ENCODE measurements around the gene DUSP9.
"Not testable (repeated sequence)": the region's sequence is repeated elsewhere in the genome, so short reads cannot be mapped to it uniquely, and the experiment has no call there.

The DUSP9 gene, protein sequence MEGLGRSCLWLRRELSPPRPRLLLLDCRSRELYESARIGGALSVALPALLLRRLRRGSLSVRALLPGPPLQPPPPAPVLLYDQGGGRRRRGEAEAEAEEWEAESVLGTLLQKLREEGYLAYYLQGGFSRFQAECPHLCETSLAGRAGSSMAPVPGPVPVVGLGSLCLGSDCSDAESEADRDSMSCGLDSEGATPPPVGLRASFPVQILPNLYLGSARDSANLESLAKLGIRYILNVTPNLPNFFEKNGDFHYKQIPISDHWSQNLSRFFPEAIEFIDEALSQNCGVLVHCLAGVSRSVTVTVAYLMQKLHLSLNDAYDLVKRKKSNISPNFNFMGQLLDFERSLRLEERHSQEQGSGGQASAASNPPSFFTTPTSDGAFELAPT

DNA sequence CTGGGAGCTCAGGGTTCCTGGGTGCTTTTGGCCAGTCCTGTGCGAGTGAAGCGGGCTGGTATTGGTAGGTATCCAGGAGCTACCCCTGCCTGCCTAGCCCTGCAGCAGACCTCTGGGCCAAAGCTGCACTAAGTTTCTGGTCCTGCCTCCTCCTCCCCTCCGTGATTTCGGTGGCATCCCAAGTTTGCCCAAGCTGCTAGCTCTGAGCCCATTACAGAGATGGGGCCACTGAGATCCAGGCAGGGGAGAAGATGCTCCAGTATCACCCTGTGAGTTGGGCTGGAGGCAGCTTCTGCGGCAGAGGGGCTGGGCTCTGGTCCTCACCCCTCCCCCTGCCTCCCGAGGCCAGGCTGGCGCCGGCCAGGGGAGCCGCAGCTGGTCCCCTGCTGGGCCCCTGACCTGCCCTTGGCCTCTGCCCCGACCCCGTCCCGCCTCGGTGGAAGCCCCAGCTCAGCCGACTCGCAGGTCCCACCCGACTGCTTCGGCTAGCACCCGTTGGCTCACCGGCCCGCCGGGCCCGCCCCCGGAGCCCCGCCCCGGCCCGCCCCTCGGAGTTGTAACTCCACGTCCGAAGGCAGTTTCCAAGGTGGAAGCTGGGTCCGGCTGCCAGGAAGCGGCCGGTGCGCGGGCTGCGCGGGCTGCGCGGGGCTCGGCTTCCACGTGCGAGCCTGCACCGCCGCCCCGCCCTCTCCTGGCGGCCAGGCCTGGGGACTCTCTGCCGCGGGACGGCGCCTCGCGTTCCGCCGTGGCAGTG, at the start of gene DUSP9:
TSS of gene DUSP9 (plus strand) at position 584 of the 754 bp plus-strand sequence. CDS start 751 bp downstream, outside the sequence.
- no peak for DNase-seq

DNA sequence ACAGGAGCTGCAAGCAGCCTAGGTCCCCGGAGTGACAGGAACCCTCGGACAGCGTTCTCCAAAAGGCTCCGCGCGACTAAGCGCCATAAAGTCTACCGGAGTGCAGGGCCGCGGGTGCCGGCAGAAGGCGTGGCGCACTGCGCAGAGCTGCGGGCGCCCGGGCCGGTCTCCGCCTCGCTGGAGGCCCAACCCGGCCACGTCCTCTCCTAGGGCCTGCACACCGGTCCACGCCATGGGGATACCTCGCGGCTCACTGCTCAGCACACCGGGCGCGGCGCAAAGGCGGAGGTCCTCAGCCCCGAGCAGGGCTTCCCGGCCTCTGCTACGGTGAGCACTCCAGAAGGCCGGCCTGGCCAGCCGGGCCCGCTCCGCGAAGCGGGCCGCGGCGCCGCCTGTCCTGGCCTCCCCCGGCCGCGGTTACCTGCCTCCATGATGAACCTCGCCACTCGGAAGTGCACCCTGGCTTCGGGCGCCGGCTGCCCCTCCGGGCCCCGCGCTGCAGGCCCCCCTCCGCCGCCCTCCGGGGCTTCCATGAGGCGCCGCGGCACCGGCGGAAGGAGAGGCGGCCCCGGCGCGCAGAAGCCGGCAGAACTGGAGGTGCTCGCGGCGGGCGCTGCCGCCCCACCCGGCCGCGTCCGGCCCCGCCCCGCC, 48.3 kb upstream of the DUSP9 start, which contains the start of gene CCNQ:
TSS of gene CCNQ (minus strand) at position 599 of the 651 bp plus-strand sequence. CDS start at position 533, 66 bp downstream.
- DNase-seq: peak; percentile 22

DNA sequence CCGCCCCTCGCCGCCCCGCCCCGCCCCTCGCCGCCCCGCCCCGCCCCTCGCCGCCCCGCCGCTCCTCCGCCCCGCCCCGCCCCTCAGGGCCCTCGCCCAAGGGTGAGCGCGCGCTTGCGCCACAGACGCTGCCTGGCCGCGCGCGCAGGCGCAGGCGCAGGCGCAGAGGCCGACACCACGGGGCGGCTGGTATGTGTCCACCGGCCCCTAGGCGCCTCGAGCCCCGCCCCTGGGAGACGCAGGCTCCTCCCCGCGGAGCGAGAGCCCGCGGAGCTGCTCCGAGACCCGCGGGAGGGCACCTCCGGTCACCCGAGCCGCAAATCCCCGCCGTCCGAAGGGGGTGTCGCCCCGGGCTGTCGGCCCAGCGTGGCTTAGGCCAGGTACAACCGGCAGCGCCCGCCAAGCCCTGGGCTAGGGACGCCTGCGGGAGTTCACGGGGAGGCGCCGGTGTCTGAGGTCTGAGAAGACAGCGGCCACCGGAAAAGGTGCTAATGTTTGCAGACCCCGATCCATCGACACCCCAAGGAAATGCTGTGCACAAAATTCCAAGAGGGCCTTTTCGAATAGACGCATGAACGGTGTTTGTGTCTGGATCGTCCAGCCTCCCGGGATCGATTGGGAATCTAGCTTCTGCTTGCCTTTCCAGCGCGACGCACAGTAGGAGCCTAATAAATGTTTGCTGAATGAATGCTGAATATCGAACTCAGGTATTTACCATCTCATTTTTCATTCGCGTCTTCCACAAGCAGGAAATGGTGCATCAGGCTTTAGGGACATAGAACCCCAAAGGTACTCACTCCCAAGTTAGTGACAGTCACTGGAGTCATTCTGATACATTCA, 47.6 kb upstream of the DUSP9 start:
- DNase-seq: peak; percentile 83

DNA sequence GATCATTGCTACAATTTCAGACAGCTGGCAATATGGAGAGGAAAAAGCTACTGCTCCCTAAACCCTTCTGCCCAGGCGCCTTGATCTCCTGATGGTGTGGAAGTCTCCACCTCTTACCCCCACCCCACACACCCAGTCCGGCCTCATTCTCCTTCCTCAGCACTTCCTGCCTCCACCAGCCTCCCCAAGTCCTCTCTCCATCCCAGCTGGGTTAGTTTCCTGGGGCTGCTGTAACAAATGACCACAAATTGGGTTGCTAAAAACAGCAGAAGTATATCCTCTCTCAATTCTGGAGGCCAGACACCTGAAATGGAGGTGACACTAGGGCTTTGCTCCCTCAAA, 47.0 kb upstream of the DUSP9 start:
- DNase-seq: no peak

DNA sequence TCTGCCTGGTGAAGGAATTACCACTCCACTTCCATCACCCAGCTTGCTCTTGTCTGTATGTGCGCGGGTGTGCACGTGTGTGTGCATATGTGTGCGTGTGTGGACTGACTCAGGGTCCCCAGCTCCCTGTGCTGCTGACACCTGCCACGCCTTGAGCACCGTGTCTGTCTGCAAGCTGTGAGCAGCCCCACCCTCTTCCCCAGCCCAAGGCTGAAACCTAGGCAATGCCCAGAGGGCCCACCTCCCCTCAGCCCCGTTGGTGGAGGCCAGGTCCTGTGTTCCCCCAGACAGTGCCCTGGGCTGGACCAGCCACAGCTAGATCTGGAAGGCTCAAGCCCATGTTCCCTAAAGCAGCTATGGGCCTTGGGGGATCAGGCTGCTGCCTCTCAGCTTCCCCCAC, 46.1 kb upstream of the DUSP9 start:
- no peak for DNase-seq

DNA sequence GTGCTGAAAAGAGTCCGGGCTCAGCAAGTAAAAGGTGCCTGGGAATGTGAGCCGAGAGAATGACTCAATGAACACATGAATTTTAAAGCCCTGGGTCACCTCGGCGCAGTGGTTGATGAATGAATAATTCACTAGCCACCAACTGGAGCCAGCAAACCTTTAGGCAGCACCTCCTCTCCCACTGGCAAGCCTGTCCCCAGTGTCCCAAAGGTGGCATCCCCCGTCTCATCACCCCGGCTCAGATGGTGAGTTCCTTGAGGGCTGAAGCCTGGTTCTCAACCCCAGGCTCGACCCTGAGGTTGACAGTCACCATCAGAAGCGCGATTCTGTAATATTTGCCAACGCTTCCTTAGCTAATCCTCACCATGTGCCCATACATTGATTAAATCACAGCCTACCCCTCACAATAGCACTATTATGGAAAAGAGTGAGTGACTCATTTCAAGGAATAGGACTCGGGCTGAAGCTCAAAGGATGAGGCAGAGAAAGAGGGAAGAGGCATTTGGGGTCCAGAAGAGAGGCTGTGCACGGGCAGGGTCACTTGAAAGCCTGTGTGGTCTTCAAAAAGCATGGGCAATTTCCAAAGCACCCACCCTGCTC, 45.4 kb upstream of the DUSP9 start:
- DNase-seq: no peak

DNA sequence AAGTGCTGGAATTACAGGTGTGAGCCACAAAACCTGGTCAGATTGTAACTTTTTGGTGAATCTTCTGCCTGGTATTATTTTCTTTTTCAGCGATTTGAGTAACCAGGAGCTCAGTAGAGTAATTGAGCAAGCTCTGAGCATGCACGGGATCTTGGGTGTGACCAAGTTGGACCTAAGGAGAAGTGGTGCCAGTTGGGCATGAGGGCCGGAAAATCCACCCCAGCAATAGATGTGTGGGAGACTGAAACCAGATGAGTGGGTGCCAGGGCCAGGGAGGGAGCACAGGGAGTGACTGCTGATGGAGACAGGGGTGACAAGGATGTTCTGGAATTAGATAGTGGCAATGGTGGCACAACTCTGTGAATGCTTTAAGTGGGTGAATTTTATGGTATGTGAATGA, 44.4 kb upstream of the DUSP9 start:
- no peak for DNase-seq

DNA sequence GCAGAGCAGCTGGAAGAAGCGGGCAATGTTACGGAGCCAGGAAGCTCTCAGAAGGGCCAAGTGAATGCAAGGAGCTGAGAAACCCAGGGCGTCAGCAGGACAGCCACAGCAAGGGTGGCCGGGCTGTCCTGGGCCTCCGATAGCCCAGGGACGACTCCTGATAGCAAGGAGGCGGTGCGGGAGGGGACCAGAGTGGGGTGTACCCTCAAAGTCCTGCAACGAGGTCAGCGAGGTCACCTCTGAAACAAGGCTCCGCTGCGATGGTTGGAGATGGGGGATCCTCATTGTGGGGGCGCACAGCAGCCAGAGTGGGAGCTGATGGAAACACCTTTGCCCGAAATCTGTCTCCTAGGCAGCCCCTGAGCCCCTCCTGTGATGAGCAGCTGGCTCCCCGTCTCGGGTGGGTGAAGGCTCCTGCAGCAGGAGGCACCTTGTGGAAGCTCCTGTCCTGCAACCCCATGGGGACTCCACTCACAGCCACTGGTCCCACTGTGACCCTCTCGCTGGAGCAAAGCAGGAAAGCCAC, 43.8 kb upstream of the DUSP9 start:
- no peak for DNase-seq

DNA sequence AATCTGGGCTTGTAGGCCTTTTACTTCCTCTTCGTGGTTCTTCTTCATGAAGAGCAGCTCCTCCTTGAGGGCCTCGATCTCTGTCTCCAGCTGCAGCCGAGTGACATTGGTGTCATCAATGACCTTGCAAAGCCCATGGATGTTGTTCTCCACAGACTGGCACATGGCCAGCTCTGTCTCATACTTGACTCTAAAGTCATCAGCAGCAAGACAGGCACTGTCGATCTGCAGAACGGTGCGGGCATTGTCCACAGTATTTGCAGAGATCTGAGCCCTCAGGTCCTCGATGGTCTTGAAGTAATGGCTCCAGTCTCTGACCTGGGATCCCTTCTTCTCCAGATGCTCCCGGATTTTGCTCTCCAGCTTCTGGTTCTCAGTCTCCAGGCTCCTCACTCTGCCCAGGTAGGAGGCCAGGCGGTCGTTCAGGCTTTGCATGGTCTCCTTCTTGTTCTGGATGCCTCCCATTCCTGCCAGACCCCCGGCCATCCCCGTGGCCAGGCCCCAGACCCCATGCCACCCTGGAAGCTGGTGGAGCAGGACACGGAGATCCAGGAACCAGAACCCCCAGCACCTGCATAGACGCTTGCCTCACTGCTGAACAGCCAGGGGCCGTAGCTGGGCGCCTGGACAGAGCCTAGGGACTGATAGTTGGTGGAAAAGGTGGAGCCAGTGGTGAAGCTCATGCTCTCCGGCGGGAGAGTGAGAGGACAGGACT, 42.2 kb upstream of the DUSP9 start:
- not testable (repeated sequence) for DNase-seq

DNA sequence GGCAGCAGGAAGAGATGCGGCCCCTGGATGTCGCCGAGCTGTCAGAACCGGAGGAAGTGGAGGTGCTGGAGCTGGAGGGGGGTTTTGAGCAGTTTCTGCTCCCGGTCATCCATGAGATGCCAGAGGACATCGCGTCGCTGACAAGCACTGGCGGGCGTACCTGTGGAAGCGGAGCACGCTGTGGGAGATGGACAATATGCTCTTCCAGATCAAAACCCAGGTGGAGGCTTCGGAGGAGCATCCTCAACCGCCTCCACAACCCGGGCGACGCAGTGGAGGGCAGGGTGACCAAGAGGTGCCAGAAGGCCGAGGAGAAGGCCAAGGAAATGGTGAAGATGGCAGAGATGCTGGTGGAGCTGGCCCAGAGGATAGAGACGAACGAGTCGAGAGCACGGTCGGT, 40.5 kb upstream of the DUSP9 start:
- no peak for DNase-seq

DNA sequence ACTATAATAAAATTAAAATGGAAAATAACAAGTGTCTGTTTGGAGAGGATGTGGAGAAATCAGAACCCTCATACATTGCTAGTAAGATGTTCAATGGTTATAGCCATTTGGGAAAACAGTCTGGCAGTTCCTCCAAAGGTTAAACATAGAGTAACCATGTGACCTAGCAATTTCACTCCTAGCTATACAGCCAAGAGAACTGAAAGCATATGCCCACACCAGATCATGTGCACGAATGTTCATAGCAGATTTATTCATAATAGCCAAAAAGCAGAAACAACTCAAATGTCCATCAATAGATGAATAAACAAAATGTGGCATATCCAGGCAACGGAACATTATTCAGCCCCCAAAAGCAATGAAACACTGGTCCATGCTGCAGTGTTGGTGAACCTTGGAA, 38.6 kb upstream of the DUSP9 start:
- no peak for DNase-seq

DNA sequence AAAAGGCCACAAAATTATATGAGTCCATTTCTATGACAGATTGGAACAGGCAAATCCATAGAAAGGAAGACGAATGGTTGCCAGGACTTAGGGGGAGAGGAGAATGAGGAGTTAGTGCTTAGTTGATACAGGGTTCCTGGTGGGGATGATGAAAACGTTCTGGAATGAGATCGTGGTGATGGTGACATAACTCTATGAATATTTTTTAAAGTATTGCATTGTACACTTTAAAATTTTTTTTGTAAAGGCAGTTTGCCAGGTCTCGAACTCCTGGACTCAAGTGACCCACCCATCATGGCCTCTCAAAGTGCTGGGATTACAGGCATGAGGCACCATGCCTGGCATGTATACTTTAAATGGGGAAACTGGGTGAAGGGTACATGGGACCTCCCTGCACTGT, 38.2 kb upstream of the DUSP9 start:
- no peak for DNase-seq

DNA sequence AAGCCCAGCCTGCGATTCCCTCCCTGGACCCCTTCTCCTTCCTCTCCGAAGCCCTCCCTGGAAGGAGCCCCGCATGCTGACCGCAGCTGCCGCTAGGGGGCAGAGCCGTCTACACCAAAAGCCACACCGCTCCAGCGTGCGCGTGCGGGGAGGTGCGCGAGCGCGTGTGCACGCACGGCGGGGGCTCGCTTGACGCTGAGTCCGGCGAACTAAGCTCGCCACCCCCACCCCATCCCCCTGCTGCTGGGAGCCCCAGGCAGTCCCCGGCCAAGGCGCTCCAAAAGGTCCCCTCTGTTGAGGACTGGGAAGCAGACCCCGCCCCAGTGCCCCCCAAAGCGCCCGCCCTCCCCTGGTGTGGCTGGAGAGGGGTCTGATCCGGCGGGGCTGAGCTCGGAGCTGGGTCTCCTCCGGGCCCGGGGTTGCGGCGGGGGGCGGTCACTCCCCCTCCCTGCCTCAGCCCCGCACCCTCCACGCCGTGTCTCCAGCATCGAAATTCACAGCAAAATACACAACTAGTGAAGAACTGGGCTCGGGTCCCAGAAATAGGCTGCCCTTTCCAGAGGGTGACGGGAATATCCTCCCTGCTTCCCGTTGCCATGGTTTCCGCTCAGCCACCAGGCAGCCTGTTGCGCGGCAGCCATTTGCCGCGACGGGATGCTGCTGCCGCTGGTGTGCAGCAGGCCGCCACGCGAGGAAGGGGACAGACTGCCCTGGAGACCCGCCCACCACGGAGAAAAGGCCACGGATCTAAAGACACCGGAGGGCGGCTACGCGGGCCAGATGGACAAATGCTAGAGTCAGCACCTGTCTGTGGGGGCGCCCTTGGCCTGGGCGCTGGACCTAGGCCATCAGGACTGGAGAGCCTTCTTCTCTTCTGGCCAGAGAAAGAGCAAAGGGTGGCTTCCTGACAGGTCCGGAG, 36.8 kb upstream of the DUSP9 start:
- peak; percentile 69 for DNase-seq

DNA sequence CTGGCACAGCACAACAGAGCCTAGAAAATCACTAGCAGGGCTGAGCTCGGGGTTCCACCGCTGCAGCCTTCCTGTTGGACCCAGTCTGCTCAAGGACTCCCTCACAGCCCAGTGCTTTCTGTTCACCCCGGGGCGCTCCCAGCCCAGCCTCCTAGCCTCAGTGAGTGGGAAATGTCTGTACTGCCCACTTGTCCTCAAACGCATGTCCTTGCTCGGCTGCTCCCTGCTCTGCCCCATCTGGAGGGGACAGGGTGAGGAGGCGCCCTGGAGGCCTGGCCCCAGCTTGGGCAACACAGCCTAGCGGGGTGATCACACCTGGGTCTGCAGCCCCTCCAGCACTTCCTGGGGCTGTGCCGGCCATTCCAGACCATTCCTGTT, 36.2 kb upstream of the DUSP9 start:
- DNase-seq: no peak

DNA sequence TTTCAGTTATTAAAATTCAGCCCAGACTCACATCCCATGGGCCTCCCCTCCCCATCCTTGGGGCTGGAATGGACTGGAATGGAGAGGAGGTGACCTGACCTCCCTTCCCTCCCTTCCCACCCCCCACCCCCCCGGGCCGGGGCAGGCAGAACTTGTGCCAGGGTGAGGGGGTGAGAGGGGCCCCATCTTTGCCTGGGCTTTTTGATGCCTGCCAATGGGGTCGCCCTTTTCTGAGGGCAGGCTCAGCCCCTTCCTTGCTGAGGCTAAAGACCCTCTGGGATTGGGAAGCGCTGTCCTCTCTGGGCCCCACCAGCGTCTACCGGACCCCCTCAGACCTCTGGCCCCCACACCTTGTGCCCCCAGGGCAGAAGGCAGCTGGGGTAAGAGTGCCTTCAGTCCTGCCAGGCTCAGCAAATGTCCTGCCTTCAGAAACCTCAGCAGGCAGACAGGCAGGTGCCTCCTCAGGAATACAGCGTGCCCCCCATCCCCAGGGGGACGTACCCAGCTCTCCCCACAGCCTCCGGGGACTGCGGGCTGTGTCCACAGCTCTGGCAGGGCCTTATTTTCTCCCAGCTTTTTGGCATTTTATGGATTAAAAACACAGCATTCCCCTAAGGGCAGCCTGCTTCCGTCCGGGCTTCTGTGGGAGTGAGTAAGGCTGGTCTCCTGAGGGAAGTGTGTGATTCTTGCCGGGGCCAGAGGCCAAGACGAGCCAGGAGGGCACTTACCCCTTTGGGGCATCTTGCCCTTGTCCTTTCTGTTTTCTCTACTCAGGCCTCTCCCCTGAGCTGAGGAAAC, 35.5 kb upstream of the DUSP9 start:
- DNase-seq: no peak

DNA sequence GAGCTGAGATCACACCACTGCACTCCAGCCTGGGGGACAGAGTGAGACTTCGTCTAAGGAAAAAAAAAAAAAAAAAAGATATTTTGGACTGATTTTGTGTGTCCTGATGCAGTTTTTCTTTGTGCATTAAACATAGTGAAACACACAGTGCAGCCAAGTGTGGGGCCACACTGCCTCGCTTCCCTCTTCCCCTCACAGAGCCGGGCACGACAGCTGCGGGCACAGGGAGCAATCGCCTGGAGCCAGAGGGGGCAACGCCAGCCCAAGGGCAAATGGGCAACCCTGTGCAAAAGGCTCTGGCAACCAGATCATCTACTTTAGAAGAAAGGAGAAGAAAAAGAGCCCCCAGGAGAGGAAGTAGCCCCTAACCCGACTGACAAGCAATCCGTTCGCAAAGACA, 34.6 kb upstream of the DUSP9 start:
- DNase-seq: no peak

DNA sequence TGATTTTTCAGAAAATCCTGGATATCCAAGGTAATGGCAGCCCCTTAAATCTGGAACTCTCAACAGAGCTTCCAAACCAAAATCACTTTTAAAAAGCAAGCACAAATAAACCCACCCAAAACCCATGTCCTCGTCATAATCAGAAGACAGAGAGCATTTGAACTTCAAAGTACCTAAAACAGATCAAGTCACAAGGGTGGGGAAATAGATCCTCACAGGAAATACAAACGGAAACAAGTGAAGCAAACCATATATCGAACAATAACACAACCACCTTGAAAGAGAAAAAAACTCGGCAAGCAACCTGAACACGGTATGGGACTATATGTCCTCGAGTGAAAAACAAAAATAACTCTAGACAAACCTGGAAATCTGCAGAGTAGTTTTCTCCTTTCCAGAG, 32.2 kb upstream of the DUSP9 start:
- DNase-seq: no peak

DNA sequence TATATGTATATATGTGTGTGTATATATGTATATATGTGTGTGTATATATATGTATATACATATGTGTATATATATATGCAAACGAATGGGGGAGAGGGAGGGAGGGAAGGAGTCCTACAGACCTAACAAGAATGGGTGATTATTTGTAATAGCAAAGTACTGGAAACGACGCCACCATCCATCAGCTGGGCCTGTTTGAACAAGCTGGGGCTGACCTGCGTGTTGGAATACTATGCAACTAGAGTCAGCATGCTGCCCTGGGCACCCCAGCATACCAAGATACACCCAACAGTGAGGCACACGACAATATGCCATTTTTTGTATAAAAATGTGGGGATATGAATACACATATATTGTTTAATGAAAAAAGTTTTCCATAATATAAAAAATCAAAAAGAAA, 26.4 kb upstream of the DUSP9 start:
- DNase-seq: no peak

DNA sequence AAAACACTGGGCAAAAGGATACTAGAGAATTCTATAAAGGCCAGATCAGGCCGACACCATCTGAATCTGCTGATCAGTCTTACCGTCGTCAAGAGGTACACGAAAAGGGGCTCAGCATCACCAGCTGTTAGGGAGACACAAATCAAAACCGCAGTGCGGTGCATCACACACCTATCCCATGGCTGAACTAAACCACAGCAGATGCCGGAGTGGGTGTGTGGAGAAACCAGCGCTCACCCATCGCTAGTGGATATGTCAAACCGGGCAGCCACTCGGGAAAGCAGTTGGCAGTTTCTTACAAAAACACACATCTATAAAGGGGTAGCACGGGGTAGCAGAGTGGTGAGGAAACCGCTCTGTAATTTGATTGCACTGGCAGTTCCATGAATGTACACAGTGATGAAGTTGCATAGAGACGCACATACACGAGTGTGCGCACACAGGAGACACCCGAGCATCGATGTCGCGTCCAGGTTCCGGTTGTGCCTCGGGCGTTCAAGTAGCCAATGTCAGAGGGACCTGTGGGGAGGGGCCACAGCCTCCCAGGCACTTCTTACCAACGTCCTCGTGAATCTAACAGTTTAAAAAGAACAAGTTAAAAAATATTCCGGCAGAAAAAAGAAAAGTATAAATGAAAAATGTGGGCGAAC, 24.9 kb upstream of the DUSP9 start:
- DNase-seq: no peak

All from activated effector memory CD4-positive, alpha-beta T cell treated with Interleukin-2 at 50 U/mL for 16 hours (primary cell).